GM23338 (cell line): ENCODE data around the gene MC3R.

Experiments used
- CREB1 ChIP-seq: fragments of 250-450 bp; sonication (Bioruptor Pico); IDR thresholded peaks from 2 replicates; pipeline ENCODE4 v1.5.0; 2020; ENCODE audit warnings: low read depth, mild to moderate bottlenecking, moderate library complexity
- CTCF ChIP-seq, 2 experiments: fragments of 200-600 bp in 1 of 2; sonication (generic) in 1 of 2; conservative IDR thresholded peaks; 2 replicates each; pipeline versions ENCODE4 v1.5.1 to v1.6.1; 2016 to 2017; ENCODE audit warnings: antibody characterized with exemption in 2 of 2, low read depth in 2 of 2, mild to moderate bottlenecking in 2 of 2, moderate library complexity in 1 of 2
- ETS1 ChIP-seq: IDR thresholded peaks from 2 replicates; pipeline ENCODE4 v1.6.1; 2016; ENCODE audit warnings: antibody characterized with exemption
- EZH2 ChIP-seq: fragments of 200-600 bp; sonication (generic); IDR thresholded peaks from one replicate; pipeline ENCODE4 v1.8.0; 2017; ENCODE audit warnings: antibody characterized with exemption, mild to moderate bottlenecking, low read depth; ENCODE audit not compliant: unreplicated experiment
- EZH2phosphoT487 ChIP-seq: fragments of 200-600 bp; sonication (generic); IDR thresholded peaks from one replicate; pipeline ENCODE4 v1.8.1; 2018; ENCODE audit warnings: antibody characterized with exemption; ENCODE audit not compliant: unreplicated experiment
- JUNB ChIP-seq: IDR thresholded peaks from one replicate; pipeline ENCODE4 v1.6.1; 2016; ENCODE audit warnings: antibody characterized with exemption; ENCODE audit not compliant: unreplicated experiment
- NANOG ChIP-seq: IDR thresholded peaks from 2 replicates; pipeline ENCODE4 v1.6.1; 2016; ENCODE audit warnings: antibody characterized with exemption, borderline replicate concordance
- POLR2AphosphoS5 ChIP-seq: IDR thresholded peaks from 2 replicates; pipeline ENCODE4 v1.6.1; 2016; ENCODE audit warnings: antibody characterized with exemption, low read depth
- REST ChIP-seq: IDR thresholded peaks from one replicate; pipeline ENCODE4 v1.6.1; 2018; ENCODE audit warnings: antibody characterized with exemption; ENCODE audit not compliant: unreplicated experiment

GRCh38 chr20:56208121-56208520, 40.4 kb upstream of the MC3R start:
- TF ChIP-seq ETS1 (no peak), CTCF (conservative IDR thresholded peaks at IDR 0.05; ENCODE audit: low read depth in 2 of 2) (no peak), CREB1 (CRISPR knock-in tag) (no peak), EZH2phosphoT487 (no peak), REST (no peak), NANOG (no peak), POLR2AphosphoS5 (no peak), EZH2 (no peak), JUNB (no peak)
